Neural crest cell (in vitro differentiated cells): ENCODE data around the gene MYOM1. TPM values are rescaled to one million over a fixed set of nuclear protein-coding genes. Genes with fewer than 3 reads are reported as not detected.

Experiments used
- DNase-seq: peaks from one replicate; pipeline ENCODE4 v3.0.0; 2021; ENCODE audit warnings: low read depth, mixed read lengths, low spot score
- H3K27ac Mint-ChIP-seq: one replicate; pipeline ENCODE4 v1.8.0; 2021; ENCODE audit warnings: mild to moderate bottlenecking, mixed read lengths; ENCODE audit not compliant: unreplicated experiment
- H3K27me3 Mint-ChIP-seq: 2 replicates; pipeline ENCODE4 v1.8.0; 2021; ENCODE audit warnings: low read depth, mild to moderate bottlenecking, mixed read lengths
- H3K36me3 Mint-ChIP-seq: 2 replicates; pipeline ENCODE4 v1.8.0; 2021; ENCODE audit warnings: low read depth, mild to moderate bottlenecking, mixed read lengths
- H3K4me1 Mint-ChIP-seq: 2 replicates; pipeline ENCODE4 v1.8.0; 2021; ENCODE audit warnings: mixed read lengths
- H3K4me3 Mint-ChIP-seq: one replicate; pipeline ENCODE4 v1.8.0; 2021; ENCODE audit warnings: mild to moderate bottlenecking, mixed read lengths
- H3K9me3 Mint-ChIP-seq: 2 replicates; pipeline ENCODE4 v1.8.0; 2021; ENCODE audit warnings: mixed read lengths
- long read RNA-seq: library from polyadenylated mRNA; unstranded; transcript quantifications from one replicate; pipeline ENCODE4 v2.0.0, GENCODE V29; 2020
- total RNA-seq: library from RNA; stranded (reverse); gene quantifications from 2 replicates; pipeline ENCODE4 v1.2.1, GENCODE V29; 2021
- TF ChIP-seq, protein P1 (sequence below): fragments of 200-600 bp; sonication (generic); conservative IDR thresholded peaks from 2 replicates; pipeline ENCODE4 v1.5.0; 2021; ENCODE audit warnings: antibody characterized with exemption, mild to moderate bottlenecking

The MYOM1 gene
- total RNA-seq, result 0.89 and 1.4 TPM in 2 replicates
- long read RNA-seq, result 0 reads

DNA sequence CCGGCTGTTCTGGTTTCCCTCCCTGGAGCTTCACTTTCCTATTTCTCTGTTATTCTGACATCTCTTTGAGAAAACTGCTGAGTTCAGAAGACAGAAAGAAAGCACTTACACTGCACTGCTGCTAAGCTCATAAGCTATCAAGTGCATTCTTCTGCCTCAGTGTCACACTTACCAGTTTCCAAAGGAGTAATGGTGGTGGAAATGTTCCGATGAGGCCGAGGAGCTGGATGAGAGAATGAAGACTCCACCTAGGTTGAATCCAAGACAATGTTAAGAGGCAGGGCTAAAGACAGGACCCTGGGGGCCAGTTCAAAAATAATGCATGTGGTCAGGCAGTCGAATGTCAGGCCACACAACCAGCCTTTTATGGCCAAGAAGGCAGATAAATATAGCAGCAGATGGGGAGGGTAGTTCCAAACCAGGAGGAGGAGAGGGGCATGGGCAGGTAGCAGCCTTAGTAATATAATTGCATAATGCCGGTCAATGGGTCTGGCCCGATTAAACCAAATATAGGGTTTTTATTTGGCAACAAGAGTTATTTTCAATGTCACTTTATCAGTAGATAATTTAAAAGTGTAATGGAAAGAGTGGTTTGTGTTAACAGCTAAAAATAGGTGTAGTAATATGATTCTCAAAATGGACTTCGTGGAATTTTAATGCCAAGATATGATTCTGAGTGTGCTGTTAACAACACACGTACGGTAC, at the start of gene MYOM1:
MYOM1 (minus strand) TSS at position 338 of the 705 bp plus-strand sequence. CDS start 4,745 bp downstream, outside the sequence.
- peaks cover 25% of the 10 kb centered on the region for H3K4me1 Mint-ChIP-seq
- H3K27ac Mint-ChIP-seq, result peak within 1 kb of the TSS; percentile 44
- H3K36me3 Mint-ChIP-seq, result no peaks in the 10 kb centered on the region
- DNase-seq, result no peak
- H3K9me3 Mint-ChIP-seq, result no peaks in the 10 kb centered on the region
- no peaks in the 10 kb centered on the region for H3K27me3 Mint-ChIP-seq
- TF ChIP-seq, protein P1, sequence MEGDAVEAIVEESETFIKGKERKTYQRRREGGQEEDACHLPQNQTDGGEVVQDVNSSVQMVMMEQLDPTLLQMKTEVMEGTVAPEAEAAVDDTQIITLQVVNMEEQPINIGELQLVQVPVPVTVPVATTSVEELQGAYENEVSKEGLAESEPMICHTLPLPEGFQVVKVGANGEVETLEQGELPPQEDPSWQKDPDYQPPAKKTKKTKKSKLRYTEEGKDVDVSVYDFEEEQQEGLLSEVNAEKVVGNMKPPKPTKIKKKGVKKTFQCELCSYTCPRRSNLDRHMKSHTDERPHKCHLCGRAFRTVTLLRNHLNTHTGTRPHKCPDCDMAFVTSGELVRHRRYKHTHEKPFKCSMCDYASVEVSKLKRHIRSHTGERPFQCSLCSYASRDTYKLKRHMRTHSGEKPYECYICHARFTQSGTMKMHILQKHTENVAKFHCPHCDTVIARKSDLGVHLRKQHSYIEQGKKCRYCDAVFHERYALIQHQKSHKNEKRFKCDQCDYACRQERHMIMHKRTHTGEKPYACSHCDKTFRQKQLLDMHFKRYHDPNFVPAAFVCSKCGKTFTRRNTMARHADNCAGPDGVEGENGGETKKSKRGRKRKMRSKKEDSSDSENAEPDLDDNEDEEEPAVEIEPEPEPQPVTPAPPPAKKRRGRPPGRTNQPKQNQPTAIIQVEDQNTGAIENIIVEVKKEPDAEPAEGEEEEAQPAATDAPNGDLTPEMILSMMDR, result no peak
- H3K4me3 Mint-ChIP-seq, result no peak within 1 kb of the TSS

DNA sequence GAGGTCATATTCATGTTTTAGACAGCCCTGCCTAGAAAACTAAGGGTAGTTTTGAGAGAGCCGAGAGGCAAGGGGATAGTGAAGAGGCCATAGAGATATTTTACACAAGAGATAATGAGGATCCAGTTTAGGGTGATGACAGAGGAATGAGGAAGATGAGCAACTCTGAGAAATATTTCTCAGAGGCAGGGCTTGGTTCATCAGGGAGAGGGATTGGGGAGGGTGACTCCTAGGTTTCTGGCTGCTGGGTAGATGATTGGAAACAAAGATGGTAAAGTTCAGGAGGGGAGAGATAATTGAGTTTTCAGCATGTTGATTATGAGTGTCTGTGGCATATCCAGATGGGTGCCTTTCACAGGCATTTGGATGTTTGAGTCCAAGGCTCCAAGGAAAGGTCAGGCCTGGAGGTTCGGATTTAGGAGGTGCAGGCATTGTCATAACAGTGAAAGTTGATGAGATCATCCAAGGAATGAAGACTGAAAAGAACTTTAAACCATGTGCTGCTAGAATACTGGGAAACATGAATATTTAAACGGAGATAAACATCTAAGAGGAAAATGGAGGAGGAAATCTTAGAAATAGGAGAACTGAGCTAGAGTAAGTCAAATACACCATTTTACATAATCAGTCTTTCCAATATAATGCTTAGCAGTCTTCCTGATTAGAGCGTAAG, 49.6 kb upstream of the MYOM1 start:
- DNase-seq, result no peak
- Mint-ChIP-seq H3K36me3 (no peaks in the 10 kb centered on the region), H3K27me3 (no peaks in the 10 kb centered on the region), H3K27ac (no peak overlapping the region), H3K4me3 (no peak overlapping the region), H3K9me3 (no peaks in the 10 kb centered on the region), H3K4me1 (peaks cover 20% of the 10 kb centered on the region)
- TF ChIP-seq, protein P1, result no peak

DNA sequence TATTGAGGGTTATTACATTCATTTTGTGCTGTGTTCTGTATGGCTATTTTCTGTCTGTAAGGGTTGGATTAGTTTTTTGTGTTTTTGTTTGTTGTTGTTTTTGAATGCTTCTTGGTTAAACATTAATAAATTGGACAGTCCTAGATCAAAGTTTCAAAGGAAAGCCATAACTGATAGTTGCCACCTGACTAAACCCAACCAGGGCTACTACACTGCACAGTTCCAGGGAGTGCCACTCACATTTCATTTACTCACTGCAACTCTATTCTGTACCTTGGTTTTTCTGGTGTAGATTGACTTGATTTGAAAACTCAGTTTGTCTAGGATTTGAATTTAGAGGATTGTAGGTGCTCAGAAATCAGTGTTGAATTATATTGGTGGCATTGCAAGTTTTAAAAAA, 48.5 kb upstream of the MYOM1 start:
- Mint-ChIP-seq H3K9me3 (no peaks in the 10 kb centered on the region), H3K4me3 (no peak overlapping the region), H3K36me3 (no peaks in the 10 kb centered on the region), H3K27ac (no peak overlapping the region), H3K4me1 (peaks cover 28% of the 10 kb centered on the region), H3K27me3 (no peaks in the 10 kb centered on the region)
- TF ChIP-seq, protein P1, result no peak
- no peak for DNase-seq

DNA sequence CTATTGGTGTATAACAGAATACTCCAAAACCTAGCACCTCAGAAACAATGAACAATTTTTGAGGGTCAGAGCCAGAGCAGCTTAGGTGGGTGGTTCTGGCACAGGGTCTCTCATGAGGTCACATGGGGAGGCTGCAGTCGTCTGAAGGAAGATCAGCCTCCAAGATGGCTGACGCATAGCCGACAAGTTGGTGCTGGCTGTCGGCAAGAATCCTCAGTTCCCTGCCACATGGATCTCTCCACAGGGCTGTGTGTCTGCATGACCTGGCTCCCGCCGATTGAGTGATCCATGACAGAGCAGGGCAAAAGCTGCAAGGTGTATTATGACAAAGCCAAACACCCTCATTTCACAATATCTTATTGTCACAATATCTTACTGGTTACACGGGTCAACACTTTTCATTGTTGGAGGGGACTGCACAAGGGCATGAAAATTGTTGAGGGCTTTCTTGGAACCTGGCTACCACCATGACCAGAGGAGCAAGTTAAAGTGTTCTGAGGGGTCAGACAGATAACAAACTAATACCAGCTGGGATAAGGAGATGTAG, 46.4 kb upstream of the MYOM1 start:
- Mint-ChIP-seq H3K27me3 (no peaks in the 10 kb centered on the region), H3K36me3 (no peaks in the 10 kb centered on the region), H3K27ac (no peak overlapping the region), H3K4me1 (peaks cover 39% of the 10 kb centered on the region), H3K9me3 (no peaks in the 10 kb centered on the region), H3K4me3 (no peak overlapping the region)
- DNase-seq, result no peak
- TF ChIP-seq, protein P1, result no peak

DNA sequence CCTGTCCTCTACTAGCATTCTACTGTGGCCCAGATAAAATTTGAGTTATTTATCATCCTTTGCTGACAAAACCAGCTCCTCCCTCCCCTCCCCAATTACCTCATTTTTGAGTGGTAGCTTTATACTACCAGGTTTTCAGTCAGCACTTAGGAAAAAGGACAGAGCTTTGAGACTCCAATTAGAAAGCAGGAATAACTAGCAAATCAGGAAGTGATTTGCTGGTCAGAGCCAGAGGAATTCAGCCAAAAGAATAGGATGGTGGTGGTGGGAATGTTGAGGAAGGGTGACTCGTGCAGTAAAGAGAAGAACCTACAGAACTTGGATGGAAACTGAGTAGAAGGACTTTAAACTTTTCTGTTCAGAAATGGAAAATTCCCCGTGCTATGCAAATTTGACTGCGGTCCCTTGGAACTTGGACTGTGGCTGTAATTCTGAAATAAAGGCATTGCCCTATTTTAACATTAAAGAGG, 45.8 kb upstream of the MYOM1 start:
- Mint-ChIP-seq H3K9me3 (no peaks in the 10 kb centered on the region), H3K36me3 (no peaks in the 10 kb centered on the region), H3K27ac (no peak overlapping the region), H3K4me3 (peak overlapping the region; percentile 5), H3K4me1 (peaks cover 44% of the 10 kb centered on the region), H3K27me3 (no peaks in the 10 kb centered on the region)
- DNase-seq, result no peak
- TF ChIP-seq, protein P1, result no peak
